IMR-90 (cell line): Measurements from ENCODE around the gene TCF20.

Experiments
- CHD1 ChIP-seq: IDR thresholded peaks from 2 replicates; pipeline ENCODE4 v1.6.1; 2012; ENCODE audit warnings: low read depth, low read length, improper control_type of control experiment
- CTCF ChIP-seq: conservative IDR thresholded peaks from 2 replicates; pipeline ENCODE4 v1.5.1; 2012; ENCODE audit warnings: mild to moderate bottlenecking, low read depth, low read length, improper control_type of control experiment
- FOS ChIP-seq: fragments of 150-350 bp; IDR thresholded peaks from 2 replicates; pipeline ENCODE4 v1.6.1; 2016; ENCODE audit warnings: low read depth, low read length
- MXI1 ChIP-seq: IDR thresholded peaks from 2 replicates; pipeline ENCODE4 v1.6.1; 2012; ENCODE audit warnings: low read depth, mild to moderate bottlenecking, low read length, moderate library complexity, borderline replicate concordance
- POLR2A ChIP-seq: IDR thresholded peaks from 2 replicates; pipeline ENCODE4 v1.6.1; 2012; ENCODE audit warnings: mild to moderate bottlenecking, low read depth, low read length
- RAD21 ChIP-seq: IDR thresholded peaks from 2 replicates; pipeline ENCODE4 v1.6.1; 2012; ENCODE audit warnings: low read length, improper control_type of control experiment
- RCOR1 ChIP-seq: IDR thresholded peaks from 2 replicates; pipeline ENCODE4 v1.6.1; 2012; ENCODE audit warnings: mild to moderate bottlenecking, low read length, improper control_type of control experiment; ENCODE audit not compliant: insufficient replicate concordance
- USF2 ChIP-seq: fragments of 150-350 bp; IDR thresholded peaks from 2 replicates; pipeline ENCODE4 v1.6.1; 2017; ENCODE audit warnings: mild to moderate bottlenecking, antibody characterized with exemption, low read length, low read depth
- TF ChIP-seq, protein P1 (sequence below): fragments of 150-350 bp; IDR thresholded peaks from 2 replicates; pipeline ENCODE4 v1.6.1; 2016; ENCODE audit warnings: low read depth, mild to moderate bottlenecking, low read length, moderate library complexity, borderline replicate concordance

- no peak for TF ChIP-seq CTCF
- no peak for TF ChIP-seq RAD21
- TF ChIP-seq CHD1 = no peak
- no peak for TF ChIP-seq MXI1
- no peak for TF ChIP-seq RCOR1
- TF ChIP-seq POLR2A = no peak
- TF ChIP-seq, protein P1, sequence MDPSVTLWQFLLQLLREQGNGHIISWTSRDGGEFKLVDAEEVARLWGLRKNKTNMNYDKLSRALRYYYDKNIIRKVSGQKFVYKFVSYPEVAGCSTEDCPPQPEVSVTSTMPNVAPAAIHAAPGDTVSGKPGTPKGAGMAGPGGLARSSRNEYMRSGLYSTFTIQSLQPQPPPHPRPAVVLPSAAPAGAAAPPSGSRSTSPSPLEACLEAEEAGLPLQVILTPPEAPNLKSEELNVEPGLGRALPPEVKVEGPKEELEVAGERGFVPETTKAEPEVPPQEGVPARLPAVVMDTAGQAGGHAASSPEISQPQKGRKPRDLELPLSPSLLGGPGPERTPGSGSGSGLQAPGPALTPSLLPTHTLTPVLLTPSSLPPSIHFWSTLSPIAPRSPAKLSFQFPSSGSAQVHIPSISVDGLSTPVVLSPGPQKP = no peak
- TF ChIP-seq USF2 = no peak
- TF ChIP-seq FOS = no peak
Observed at GRCh38 chr22:42249831-42250230, 20.6 kb downstream of the TCF20 start.
